ENCODE data around the gene MTA1. TPM values are rescaled to one million over a fixed set of nuclear protein-coding genes. Genes with fewer than 3 reads are reported as not detected.

MTA1 gene
- total RNA-seq, 1 experiment from 2014 or later: 166 TPM

DNA sequence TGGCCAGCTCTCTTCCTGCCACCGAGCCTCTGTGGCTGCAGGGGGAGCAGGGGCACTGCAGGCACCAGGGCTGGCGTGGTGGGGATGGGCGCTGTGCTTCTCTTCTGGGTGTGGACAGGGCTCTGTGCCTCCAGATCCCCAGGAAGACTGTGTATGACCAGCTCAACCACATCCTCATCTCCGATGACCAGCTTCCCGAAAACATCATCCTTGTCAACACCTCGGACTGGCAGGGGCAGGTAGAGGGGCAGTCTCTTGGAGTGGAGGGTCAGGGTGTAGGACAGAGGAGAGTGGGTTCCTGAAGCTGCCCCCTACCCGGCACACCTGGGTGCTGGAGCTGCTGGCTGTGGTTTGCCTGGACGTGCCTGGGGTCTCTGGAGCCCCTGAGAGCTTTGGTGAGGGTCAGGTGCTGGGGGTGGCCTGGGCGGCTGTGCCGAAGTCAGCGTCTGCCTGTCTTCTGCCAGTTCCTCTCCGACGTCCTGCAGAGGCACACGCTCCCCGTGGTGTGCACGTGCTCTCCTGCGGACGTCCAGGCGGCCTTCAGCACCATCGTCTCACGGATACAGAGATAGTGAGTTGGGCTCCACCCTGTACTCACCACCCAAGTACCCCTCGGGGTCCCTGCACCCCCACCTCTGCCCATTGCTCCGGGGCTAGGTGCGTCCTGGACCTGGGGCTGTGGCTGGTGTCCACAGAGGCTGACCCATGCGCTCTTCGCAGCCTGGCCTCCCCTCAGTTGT lies 37.1 kb upstream of the MTA1 start:
- ChIA-PET POLR2A (no interaction called here), CTCF (interaction anchor here (1.1 kb wide), 1 partner anchor 11 kb away, joined by 3 read pairs; no protein-coding TSS in a partner anchor)
- no TSS peak for BruUV-seq (replicated peaks)
- Mint-ChIP-seq H3K4me1 (ENCODE audit: insufficient read depth, unreplicated experiment) (no peaks in the 10 kb centered on the region), H3K27me3 (ENCODE audit: insufficient read depth, unreplicated experiment) (no peaks in the 10 kb centered on the region), H3K9me3 (ENCODE audit: unreplicated experiment) (no peaks in the 10 kb centered on the region), H3K4me3 (ENCODE audit: unreplicated experiment) (no peak overlapping the region), H3K27ac (ENCODE audit: low read depth, unreplicated experiment) (no peak overlapping the region), H3K36me3 (ENCODE audit: insufficient read depth, unreplicated experiment) (peaks cover 9% of the 10 kb centered on the region)
- intact Hi-C loops (cut with micrococcal nuclease): no loop called here
- no peak for DNase-seq (ENCODE audit: unreplicated experiment)
- TF ChIP-seq, protein P1, sequence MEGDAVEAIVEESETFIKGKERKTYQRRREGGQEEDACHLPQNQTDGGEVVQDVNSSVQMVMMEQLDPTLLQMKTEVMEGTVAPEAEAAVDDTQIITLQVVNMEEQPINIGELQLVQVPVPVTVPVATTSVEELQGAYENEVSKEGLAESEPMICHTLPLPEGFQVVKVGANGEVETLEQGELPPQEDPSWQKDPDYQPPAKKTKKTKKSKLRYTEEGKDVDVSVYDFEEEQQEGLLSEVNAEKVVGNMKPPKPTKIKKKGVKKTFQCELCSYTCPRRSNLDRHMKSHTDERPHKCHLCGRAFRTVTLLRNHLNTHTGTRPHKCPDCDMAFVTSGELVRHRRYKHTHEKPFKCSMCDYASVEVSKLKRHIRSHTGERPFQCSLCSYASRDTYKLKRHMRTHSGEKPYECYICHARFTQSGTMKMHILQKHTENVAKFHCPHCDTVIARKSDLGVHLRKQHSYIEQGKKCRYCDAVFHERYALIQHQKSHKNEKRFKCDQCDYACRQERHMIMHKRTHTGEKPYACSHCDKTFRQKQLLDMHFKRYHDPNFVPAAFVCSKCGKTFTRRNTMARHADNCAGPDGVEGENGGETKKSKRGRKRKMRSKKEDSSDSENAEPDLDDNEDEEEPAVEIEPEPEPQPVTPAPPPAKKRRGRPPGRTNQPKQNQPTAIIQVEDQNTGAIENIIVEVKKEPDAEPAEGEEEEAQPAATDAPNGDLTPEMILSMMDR (IDR thresholded peaks at IDR 0.05; ENCODE audit: unreplicated experiment): no peak

- TF ChIP-seq, protein P1 (IDR thresholded peaks at IDR 0.05; ENCODE audit: unreplicated experiment): no peak
- BruUV-seq (replicated peaks): no TSS peak
- no peak for DNase-seq (ENCODE audit: unreplicated experiment)
- intact Hi-C loops (cut with micrococcal nuclease): no loop called here
- no peaks in the 10 kb centered on the region for H3K27me3 Mint-ChIP-seq (ENCODE audit: insufficient read depth, unreplicated experiment)
- H3K9me3 Mint-ChIP-seq (ENCODE audit: unreplicated experiment): no peaks in the 10 kb centered on the region
- POLR2A ChIA-PET: no interaction called here
- no peak overlapping the region for H3K27ac Mint-ChIP-seq (ENCODE audit: low read depth, unreplicated experiment)
- no peaks in the 10 kb centered on the region for H3K4me1 Mint-ChIP-seq (ENCODE audit: insufficient read depth, unreplicated experiment)
- peaks cover 9% of the 10 kb centered on the region for H3K36me3 Mint-ChIP-seq (ENCODE audit: insufficient read depth, unreplicated experiment)
- no peak overlapping the region for H3K4me3 Mint-ChIP-seq (ENCODE audit: unreplicated experiment)
- CTCF ChIA-PET: no interaction called here
These were observed 36.4 kb upstream of the MTA1 start for GRCh38 chr14:105383083-105383730.

- no peak for DNase-seq (ENCODE audit: unreplicated experiment)
- no TSS peak for BruUV-seq (replicated peaks)
- H3K9me3 Mint-ChIP-seq (ENCODE audit: unreplicated experiment): no peaks in the 10 kb centered on the region
- H3K4me3 Mint-ChIP-seq (ENCODE audit: unreplicated experiment): no peak overlapping the region
- H3K27ac Mint-ChIP-seq (ENCODE audit: low read depth, unreplicated experiment): no peak overlapping the region
- ChIA-PET CTCF (interaction anchor here (0.6 to 1.6 kb wide), 2 partner anchors 13 to 54 kb away, joined by 3 to 6 read pairs; no protein-coding TSS in a partner anchor), POLR2A (no interaction called here)
- TF ChIP-seq, protein P1 (IDR thresholded peaks at IDR 0.05; ENCODE audit: unreplicated experiment): no peak
- no peaks in the 10 kb centered on the region for H3K27me3 Mint-ChIP-seq (ENCODE audit: insufficient read depth, unreplicated experiment)
- no peaks in the 10 kb centered on the region for H3K4me1 Mint-ChIP-seq (ENCODE audit: insufficient read depth, unreplicated experiment)
- H3K36me3 Mint-ChIP-seq (ENCODE audit: insufficient read depth, unreplicated experiment): peaks cover 9% of the 10 kb centered on the region
- intact Hi-C loops (cut with micrococcal nuclease): no loop called here
These were observed 35.5 kb upstream of the MTA1 start for GRCh38 chr14:105384041-105384557.

- CTCF ChIA-PET: interaction anchor here (0.6 to 1.6 kb wide), 2 partner anchors 14 to 656 kb away, joined by 3 to 6 read pairs; no protein-coding TSS in a partner anchor
- H3K4me3 Mint-ChIP-seq (ENCODE audit: unreplicated experiment): no peak overlapping the region
- no peaks in the 10 kb centered on the region for H3K27me3 Mint-ChIP-seq (ENCODE audit: insufficient read depth, unreplicated experiment)
- TF ChIP-seq, protein P1 (IDR thresholded peaks at IDR 0.05; ENCODE audit: unreplicated experiment): no peak
- no TSS peak for BruUV-seq (replicated peaks)
- no peak overlapping the region for H3K27ac Mint-ChIP-seq (ENCODE audit: low read depth, unreplicated experiment)
- DNase-seq (ENCODE audit: unreplicated experiment): no peak
- no peaks in the 10 kb centered on the region for H3K9me3 Mint-ChIP-seq (ENCODE audit: unreplicated experiment)
- H3K4me1 Mint-ChIP-seq (ENCODE audit: insufficient read depth, unreplicated experiment): no peaks in the 10 kb centered on the region
- POLR2A ChIA-PET: no interaction called here
- intact Hi-C loops (cut with micrococcal nuclease): no loop called here
- peaks cover 9% of the 10 kb centered on the region for H3K36me3 Mint-ChIP-seq (ENCODE audit: insufficient read depth, unreplicated experiment)
These were observed 34.9 kb upstream of the MTA1 start for GRCh38 chr14:105384605-105385321.

Data from MCF 10A (cell line).